GM10266 (cell line): ENCODE data around the gene CCDC124.

ENCODE experiments used
- DNase-seq: peaks from one replicate; pipeline ENCODE4 v3.0.0; 2012; ENCODE audit errors: extremely low spot score
- TF ChIP-seq, protein P1 (sequence below): IDR thresholded peaks from 2 replicates; pipeline ENCODE4 v1.5.1; 2012; ENCODE audit warnings: mild to moderate bottlenecking, low read depth; ENCODE audit not compliant: control insufficient read depth, insufficient read depth; ENCODE audit errors: missing control alignments

Gene CCDC124

GRCh38 chr19:17951157-17951989, 18.6 kb downstream of the CCDC124 start:
- TF ChIP-seq, protein P1, sequence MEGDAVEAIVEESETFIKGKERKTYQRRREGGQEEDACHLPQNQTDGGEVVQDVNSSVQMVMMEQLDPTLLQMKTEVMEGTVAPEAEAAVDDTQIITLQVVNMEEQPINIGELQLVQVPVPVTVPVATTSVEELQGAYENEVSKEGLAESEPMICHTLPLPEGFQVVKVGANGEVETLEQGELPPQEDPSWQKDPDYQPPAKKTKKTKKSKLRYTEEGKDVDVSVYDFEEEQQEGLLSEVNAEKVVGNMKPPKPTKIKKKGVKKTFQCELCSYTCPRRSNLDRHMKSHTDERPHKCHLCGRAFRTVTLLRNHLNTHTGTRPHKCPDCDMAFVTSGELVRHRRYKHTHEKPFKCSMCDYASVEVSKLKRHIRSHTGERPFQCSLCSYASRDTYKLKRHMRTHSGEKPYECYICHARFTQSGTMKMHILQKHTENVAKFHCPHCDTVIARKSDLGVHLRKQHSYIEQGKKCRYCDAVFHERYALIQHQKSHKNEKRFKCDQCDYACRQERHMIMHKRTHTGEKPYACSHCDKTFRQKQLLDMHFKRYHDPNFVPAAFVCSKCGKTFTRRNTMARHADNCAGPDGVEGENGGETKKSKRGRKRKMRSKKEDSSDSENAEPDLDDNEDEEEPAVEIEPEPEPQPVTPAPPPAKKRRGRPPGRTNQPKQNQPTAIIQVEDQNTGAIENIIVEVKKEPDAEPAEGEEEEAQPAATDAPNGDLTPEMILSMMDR = no peak
- peak; percentile 79 for DNase-seq

DNA sequence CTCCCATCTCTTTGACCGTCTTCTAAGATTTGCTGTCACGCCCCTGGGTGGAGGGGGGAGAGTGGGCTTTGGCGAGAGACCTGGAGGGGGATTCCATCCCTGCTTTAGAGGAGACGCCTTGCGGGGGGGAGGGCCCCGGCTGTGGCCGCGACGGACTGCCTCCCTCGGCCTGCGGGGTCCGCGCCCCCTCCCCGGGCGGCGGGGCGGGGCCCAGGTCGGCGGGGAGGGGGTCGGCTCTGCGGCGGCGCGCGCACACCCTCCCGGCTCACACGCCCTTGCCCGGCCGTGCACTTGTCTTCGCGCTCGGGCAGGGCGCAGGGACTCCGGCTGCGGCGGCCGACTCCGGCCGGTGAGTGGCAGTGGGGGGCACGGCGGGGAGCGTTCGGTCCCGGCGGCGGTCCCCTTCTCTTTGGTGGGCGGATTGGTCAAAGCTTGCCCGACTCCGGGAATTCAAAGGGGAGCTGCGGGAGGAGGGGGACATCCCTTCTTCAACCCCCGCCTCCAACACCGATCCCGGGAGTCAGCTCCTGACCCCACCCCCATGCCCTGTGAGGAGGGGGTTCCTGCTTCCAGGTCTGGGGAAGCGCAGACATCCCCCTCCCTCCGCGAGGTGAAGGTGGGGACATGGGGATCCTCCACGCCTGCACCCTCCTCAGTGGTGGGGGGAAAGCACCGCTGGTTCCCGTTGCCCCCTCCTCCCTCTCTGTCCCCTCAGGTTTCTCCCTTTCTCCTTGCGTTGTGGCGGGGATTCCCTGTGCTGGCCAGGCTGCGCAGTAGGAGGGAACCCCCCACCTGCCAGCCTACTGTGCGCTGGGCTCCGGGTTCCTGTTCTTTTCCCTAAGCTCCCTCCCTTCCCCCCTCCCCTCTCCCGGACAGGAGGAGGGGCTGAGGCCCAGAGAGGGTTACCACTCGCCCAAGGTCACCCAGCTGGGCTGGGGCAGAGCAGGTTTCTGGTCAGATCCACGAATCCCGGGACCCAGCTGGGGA, 19.5 kb downstream of the CCDC124 start:
- DNase-seq = peak; percentile 67
- TF ChIP-seq, protein P1 = no peak

DNA sequence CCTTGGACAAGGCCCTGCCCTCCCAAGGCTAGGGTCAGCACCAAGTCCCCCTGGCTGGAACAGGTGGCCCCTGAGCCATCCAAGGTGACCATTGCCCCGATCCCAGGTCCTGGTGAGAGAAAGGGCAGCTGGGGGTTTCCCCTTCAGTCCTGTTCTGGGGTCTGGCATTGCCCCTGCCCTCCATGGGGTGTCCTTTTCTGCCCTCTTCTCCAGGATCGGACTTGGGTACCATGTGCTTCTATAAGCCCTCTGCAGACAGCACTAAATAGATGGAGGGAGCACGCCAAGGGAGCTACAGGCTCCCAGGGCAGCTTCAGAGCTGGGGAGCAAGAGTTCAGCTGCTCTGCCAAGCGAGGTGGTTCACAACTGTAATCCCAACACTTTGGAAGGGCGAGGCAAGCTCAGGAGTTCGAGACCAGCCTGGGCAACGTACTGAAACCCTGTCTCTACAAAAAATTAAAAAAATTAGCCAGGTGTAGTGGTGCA, 20.5 kb downstream of the CCDC124 start:
- no peak for DNase-seq
- TF ChIP-seq, protein P1 = no peak

DNA sequence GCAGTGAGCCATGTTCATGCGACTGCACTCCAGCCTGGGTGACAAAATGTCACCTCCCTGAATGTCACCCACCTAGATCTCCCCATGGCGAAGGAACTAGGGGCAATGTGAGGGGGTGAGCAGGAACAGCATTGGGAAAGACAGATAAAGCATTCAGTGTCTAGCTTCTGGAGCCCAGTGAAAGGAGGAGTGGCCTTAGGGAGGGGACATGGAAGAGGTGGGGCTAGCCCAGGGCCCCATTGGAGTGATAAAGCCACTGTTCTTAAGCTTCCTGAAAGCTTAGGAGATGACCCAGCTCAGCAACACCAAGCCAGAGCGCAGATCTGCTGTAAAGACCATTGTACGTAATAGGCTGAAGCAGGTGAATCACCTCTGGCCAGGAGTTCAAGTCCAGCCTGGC, 21.1 kb downstream of the CCDC124 start:
- TF ChIP-seq, protein P1 = no peak
- no peak for DNase-seq

DNA sequence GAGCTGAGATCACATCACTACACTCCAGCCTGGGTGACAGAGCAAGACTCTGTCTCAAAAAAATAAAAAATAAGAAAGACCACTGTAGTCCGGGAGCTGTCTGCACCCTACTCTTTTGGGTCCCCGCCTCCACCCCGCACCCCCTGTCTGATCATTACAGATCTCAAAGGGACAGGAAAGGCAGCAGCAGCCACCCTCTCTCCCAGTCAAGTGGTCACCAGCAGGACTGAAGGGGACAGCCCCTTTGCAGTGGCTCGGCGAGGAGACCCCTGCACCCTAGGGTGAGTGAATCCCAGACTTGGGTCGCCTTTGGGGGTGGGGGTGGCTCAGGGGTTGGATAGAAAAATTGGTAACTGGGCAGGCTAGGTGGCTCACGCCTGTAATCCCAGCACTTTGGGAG, 21.6 kb downstream of the CCDC124 start:
- no peak for DNase-seq
- TF ChIP-seq, protein P1 = no peak

DNA sequence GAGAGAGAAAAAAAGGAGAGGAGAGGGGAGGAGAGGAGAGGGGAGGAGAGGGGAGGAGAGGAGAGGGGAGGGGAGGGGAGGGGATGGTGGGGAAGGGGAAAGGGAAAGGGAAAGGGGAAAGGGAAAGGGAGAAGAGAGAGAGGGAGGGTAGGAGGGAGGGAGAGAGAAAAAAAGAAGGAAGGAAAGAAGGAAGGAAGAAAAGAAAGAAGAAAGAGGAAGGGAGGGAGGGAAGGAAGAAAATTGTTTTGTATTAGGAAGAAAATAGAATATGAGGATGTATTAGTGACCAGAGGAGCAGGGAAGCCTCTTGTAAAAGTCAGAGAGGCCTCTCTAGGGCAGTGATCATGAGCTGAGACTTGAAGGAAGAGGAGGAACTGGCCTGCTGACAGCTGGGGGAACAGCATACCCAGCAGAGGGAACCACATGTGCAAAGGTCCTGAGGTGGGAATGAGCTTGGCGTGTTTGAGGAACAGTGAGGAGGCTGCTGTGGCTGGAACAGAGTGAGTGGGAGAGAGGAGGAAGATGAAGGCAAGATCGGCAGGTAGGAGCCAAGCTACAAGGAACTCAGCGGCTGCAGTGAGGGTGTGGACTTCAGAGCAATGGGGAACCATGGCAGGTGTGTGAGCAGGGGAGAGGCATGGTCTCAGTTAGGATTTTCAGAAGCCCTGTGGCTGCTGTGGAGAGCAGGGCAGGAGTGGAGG, 24.5 kb downstream of the CCDC124 start:
- TF ChIP-seq, protein P1 = no peak
- DNase-seq = no peak
